Testis (tissue), 3 donors: ENCODE measurements around the gene RIPOR3. TPM values are rescaled to one million over a fixed set of nuclear protein-coding genes. Genes with fewer than 3 reads are reported as not detected.

Experiments
- DNase-seq: peaks from one replicate; pipeline ENCODE4 v3.0.0-alpha.2; 2019
- H3K27ac ChIP-seq, 2 donors: fragments of 200-600 bp; sonication (generic); one replicate each; pipeline ENCODE4 v1.5.1; 2019
- H3K27me3 ChIP-seq: fragments of 200-600 bp; sonication (generic); one replicate; pipeline ENCODE4 v1.5.1; 2019
- H3K36me3 ChIP-seq: fragments of 200-600 bp; sonication (generic); one replicate; pipeline ENCODE4 v1.5.1; 2017; ENCODE audit warnings: low read depth; ENCODE audit errors: missing control alignments
- H3K4me1 ChIP-seq: fragments of 200-600 bp; sonication (generic); one replicate; pipeline ENCODE4 v1.5.1; 2019
- H3K4me3 ChIP-seq, 2 donors: fragments of 200-600 bp; sonication (generic); one replicate each; pipeline ENCODE4 v1.5.1; 2017 to 2019
- H3K9me3 ChIP-seq: fragments of 200-600 bp; sonication (generic); one replicate; pipeline ENCODE4 v1.5.1; 2017
- CTCF ChIP-seq, 3 experiments: fragments of 450-650 bp in 2 of 3; fragments of 200-600 bp in 1 of 3; sonication (generic) in 1 of 3; IDR thresholded peaks; one replicate each; pipeline ENCODE4 v1.5.1; 2016 to 2019; ENCODE audit warnings: antibody characterized with exemption in 3 of 3, mild to moderate bottlenecking in 2 of 3, moderate library complexity in 1 of 3
- POLR2A ChIP-seq: fragments of 450-650 bp; IDR thresholded peaks from one replicate; pipeline ENCODE4 v1.6.1; 2017; ENCODE audit warnings: antibody characterized with exemption, mild to moderate bottlenecking, moderate library complexity
- WGBS, 2 donors: methylation state at CpG; one replicate each; pipeline ENCODE4 v1.1.5; 2018; 5-methylcytosine and 5-hydroxymethylcytosine counted together
- intact Hi-C: fragments of 100-400 bp; cut with DNase I; formaldehyde crosslinking; loops from one replicate; pipeline ENCODE4 v1.15.1; 2023; ENCODE audit warnings: low total_unique reads
- polyA plus RNA-seq: library from polyadenylated mRNA; stranded (reverse); fragments of 350-450 nt; fragmentation: Illumina TruSeq; extraction: RNeasy Lipid Tissue Mini Kit (QIAGEN cat#74804); gene quantifications from one replicate; pipeline ENCODE4 v1.2.3, GENCODE V29; 2014; ENCODE audit warnings: low read depth, low replicate concordance; ENCODE audit not compliant: insufficient read depth
- total RNA-seq, 2 donors: library from RNA; depleted of rRNA; stranded (reverse); fragments of >200 nt; gene quantifications; one replicate each; pipeline ENCODE4 v1.2.3, GENCODE V29; 2016

Gene RIPOR3
- total and polyA plus RNA-seq, 3 donors from 2014 or later = 11.3 to 26.9 (median 22.1) TPM

- intact Hi-C loops = no loop called here
- H3K4me3 ChIP-seq = no peak overlapping the region
- DNase-seq = no peak
- H3K27ac ChIP-seq = no peak overlapping the region
- TF ChIP-seq CTCF (IDR thresholded peaks at IDR 0.05) = no peak
- TF ChIP-seq POLR2A = no peak
- H3K4me1 ChIP-seq = peaks cover 19% of the 10 kb centered on the region
- no peaks in the 10 kb centered on the region for H3K9me3 ChIP-seq
- H3K27me3 ChIP-seq = no peaks in the 10 kb centered on the region
- WGBS, 2 donors = 97% methylated on average over 4 of the region's 4 CpGs
- no peaks in the 10 kb centered on the region for H3K36me3 ChIP-seq
These were observed 125.5 kb downstream of the RIPOR3 start for GRCh38 chr20:50565871-50566270.

GRCh38 chr20:50565383-50565782, 126.0 kb downstream of the RIPOR3 start:
- Histone ChIP-seq H3K27me3 (no peaks in the 10 kb centered on the region), H3K9me3 (no peaks in the 10 kb centered on the region), H3K27ac (no peak overlapping the region), H3K4me3 (no peak overlapping the region), H3K36me3 (no peaks in the 10 kb centered on the region), H3K4me1 (peaks cover 15% of the 10 kb centered on the region)
- no peak for DNase-seq
- intact Hi-C loops = no loop called here
- TF ChIP-seq CTCF (IDR thresholded peaks at IDR 0.05) = no peak
- no peak for TF ChIP-seq POLR2A
- WGBS, 2 donors = 83% methylated on average over 2 of the region's 2 CpGs

GRCh38 chr20:50563133-50563944, 128.0 kb downstream of the RIPOR3 start:
- Histone ChIP-seq H3K4me1 (peaks cover 7% of the 10 kb centered on the region), H3K27me3 (no peaks in the 10 kb centered on the region), H3K27ac (no peak overlapping the region), H3K4me3 (no peak overlapping the region), H3K9me3 (no peaks in the 10 kb centered on the region), H3K36me3 (no peaks in the 10 kb centered on the region)
- no peak for TF ChIP-seq POLR2A
- TF ChIP-seq CTCF (IDR thresholded peaks at IDR 0.05) = no peak
- intact Hi-C loops = no loop called here
- DNase-seq = no peak
- WGBS, 2 donors = 40 to 66% methylated on average over 3 of the region's 3 CpGs

- H3K27ac ChIP-seq = no peak overlapping the region
- intact Hi-C loops = no loop called here
These were observed 129.1 kb downstream of the RIPOR3 start for GRCh38 chr20:50562262-50562701.

More at GRCh38 chr20:50562262-50562701, 129.1 kb downstream of the RIPOR3 start:
- peaks cover 7% of the 10 kb centered on the region for H3K4me1 ChIP-seq
- H3K4me3 ChIP-seq = no peak overlapping the region
- WGBS, 2 donors = 89 to 91% methylated on average over 7 of the region's 7 CpGs
- H3K9me3 ChIP-seq = no peaks in the 10 kb centered on the region
- H3K27me3 ChIP-seq = no peaks in the 10 kb centered on the region
- DNase-seq = no peak
- H3K36me3 ChIP-seq = no peaks in the 10 kb centered on the region
- TF ChIP-seq POLR2A (no peak), CTCF (IDR thresholded peaks at IDR 0.05) (no peak)
